Mesendoderm (in vitro differentiated cells): Measurements from ENCODE around the gene ABCG4.
"Not testable (repeated sequence)": the region's sequence is repeated elsewhere in the genome, so short reads cannot be mapped to it uniquely, and the experiment has no call there.

Source experiments
- DNase-seq: peaks from one replicate; pipeline ENCODE4 v3.0.0; 2013
- H2AK5ac ChIP-seq: 2 replicates; pipeline ENCODE4 v1.6.1; 2013; ENCODE audit warnings: low read length, inconsistent platforms
- H2BK120ac ChIP-seq: 2 replicates; pipeline ENCODE4 v1.6.1; 2013; ENCODE audit warnings: low read depth, mild to moderate bottlenecking, low read length, moderate library complexity, mixed read lengths
- H2BK15ac ChIP-seq: replicated peaks from 2 replicates; pipeline ENCODE4 v1.6.1; 2013; ENCODE audit warnings: low read depth, mild to moderate bottlenecking, moderate library complexity
- H2BK5ac ChIP-seq: 2 replicates; pipeline ENCODE4 v1.6.1; 2013; ENCODE audit warnings: low read length, inconsistent platforms
- H3K18ac ChIP-seq: 2 replicates; pipeline ENCODE4 v1.6.1; 2013; ENCODE audit warnings: mild to moderate bottlenecking, low read length, mixed read lengths
- H3K23ac ChIP-seq: one replicate; pipeline ENCODE4 v1.6.1; 2013; ENCODE audit warnings: low read length
- H3K27ac ChIP-seq: 2 replicates; pipeline ENCODE4 v1.5.1; 2013; ENCODE audit warnings: low read depth, mild to moderate bottlenecking, inconsistent platforms, low read length, moderate library complexity
- H3K27me3 ChIP-seq: 2 replicates; pipeline ENCODE4 v1.6.1; 2013; ENCODE audit warnings: low read length, control low read depth, mild to moderate bottlenecking, inconsistent platforms; ENCODE audit not compliant: insufficient read depth, poor library complexity
- H3K36me3 ChIP-seq: 2 replicates; pipeline ENCODE4 v1.6.1; 2013; ENCODE audit warnings: low read length, inconsistent platforms; ENCODE audit not compliant: control insufficient read depth, insufficient read depth
- H3K4ac ChIP-seq: one replicate; pipeline ENCODE4 v1.6.1; 2013; ENCODE audit warnings: low read depth, mild to moderate bottlenecking, low read length, moderate library complexity
- H3K4me1 ChIP-seq: 2 replicates; pipeline ENCODE4 v1.6.1; 2013; ENCODE audit warnings: low read depth, low read length, inconsistent platforms; ENCODE audit not compliant: control insufficient read depth
- H3K4me2 ChIP-seq: 2 replicates; pipeline ENCODE4 v1.6.1; 2013; ENCODE audit warnings: low read length
- H3K4me3 ChIP-seq: 2 replicates; pipeline ENCODE4 v1.5.1; 2013; ENCODE audit warnings: mild to moderate bottlenecking, low read length
- H3K56ac ChIP-seq: one replicate; pipeline ENCODE4 v1.6.1; 2013; ENCODE audit warnings: low read length
- H3K79me1 ChIP-seq: 2 replicates; pipeline ENCODE4 v1.6.1; 2013; ENCODE audit warnings: low read length, inconsistent platforms
- H3K79me2 ChIP-seq: 2 replicates; pipeline ENCODE4 v1.6.1; 2013; ENCODE audit warnings: mild to moderate bottlenecking, low read length; ENCODE audit not compliant: control insufficient read depth, insufficient read depth
- H3K9ac ChIP-seq: 2 replicates; pipeline ENCODE4 v1.6.1; 2013; ENCODE audit warnings: low read length, inconsistent platforms
- H4K5ac ChIP-seq: one replicate; pipeline ENCODE4 v1.6.1; 2013; ENCODE audit warnings: low read length
- H4K8ac ChIP-seq: one replicate; pipeline ENCODE4 v1.6.1; 2013; ENCODE audit warnings: low read depth, mild to moderate bottlenecking, control low read depth, low read length, moderate library complexity
- WGBS: extraction: QIAGEN DNeasy Blood & Tissue Kit; methylation state at CpG from one replicate; pipeline ENCODE4 v1.1.7; 2013; ENCODE audit warnings: low lambda C conversion rate, missing lambda C conversion rate; ENCODE audit not compliant: insufficient coverage; ENCODE audit errors: extremely low coverage; 5-methylcytosine and 5-hydroxymethylcytosine counted together

Gene ABCG4

DNA sequence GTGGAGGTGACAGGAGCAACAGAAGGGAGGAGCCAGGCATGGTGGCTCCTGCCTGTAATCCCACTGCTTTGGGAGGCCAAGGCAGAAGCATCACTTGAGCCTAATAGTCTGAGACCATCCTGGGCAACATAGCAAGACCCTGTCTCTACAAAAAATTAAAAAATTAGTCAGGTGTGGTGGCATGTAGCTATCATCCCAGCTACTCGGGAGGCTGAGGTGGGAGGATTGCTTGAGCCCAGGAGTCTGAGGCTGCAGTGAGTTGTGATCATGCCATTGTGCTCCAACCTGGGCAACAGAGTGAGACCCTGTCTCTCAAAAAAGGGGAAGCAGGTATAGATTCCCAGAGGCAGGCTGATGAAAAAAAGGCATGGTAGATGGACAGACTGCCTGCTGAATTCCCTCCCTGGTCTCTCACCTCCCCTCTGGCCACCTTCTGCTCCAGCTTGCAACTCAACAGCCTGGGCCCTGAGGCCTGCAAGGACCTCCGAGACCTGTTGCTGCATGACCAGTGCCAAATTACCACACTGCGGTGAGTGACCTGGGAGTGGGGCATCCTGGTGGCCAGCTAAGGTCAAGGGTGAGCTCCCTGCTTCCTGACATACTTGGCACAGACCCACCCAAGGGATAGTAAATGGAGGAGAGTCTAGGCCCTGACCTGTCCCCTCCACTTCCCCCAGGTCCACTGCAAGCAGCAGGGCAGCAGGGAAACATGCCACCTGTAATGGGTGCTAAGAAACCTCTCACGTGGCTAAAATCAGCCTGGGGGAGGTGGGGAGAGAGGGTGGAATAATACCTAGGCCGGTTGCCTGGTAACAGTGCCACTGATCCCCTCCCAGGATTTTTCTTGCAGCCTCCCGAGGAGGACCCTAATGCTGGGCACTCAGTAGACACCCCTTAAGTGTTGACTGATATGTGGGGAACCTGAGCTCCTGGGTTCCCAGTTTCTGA lies 32.2 kb downstream of the ABCG4 start:
- Histone ChIP-seq H3K4me1 (no peaks in the 10 kb centered on the region), H3K27ac (no peak overlapping the region), H3K23ac (no peak overlapping the region), H3K27me3 (no peaks in the 10 kb centered on the region), H3K56ac (no peak overlapping the region), H3K4me2 (no peak overlapping the region), H4K8ac (no peak overlapping the region), H3K18ac (no peak overlapping the region), H3K9ac (no peak overlapping the region), H3K79me1 (no peaks in the 10 kb centered on the region), H2AK5ac (no peak overlapping the region), H4K5ac (no peak overlapping the region), H3K4me3 (no peak overlapping the region), H3K79me2 (no peaks in the 10 kb centered on the region), H3K36me3 (no peaks in the 10 kb centered on the region), H2BK15ac (no peak overlapping the region), H2BK120ac (no peak overlapping the region), H2BK5ac (no peak overlapping the region), H3K4ac (no peak overlapping the region)
- DNase-seq: no peak
- WGBS: no CpG with 5 or more reads among the region's 6 CpGs

DNA sequence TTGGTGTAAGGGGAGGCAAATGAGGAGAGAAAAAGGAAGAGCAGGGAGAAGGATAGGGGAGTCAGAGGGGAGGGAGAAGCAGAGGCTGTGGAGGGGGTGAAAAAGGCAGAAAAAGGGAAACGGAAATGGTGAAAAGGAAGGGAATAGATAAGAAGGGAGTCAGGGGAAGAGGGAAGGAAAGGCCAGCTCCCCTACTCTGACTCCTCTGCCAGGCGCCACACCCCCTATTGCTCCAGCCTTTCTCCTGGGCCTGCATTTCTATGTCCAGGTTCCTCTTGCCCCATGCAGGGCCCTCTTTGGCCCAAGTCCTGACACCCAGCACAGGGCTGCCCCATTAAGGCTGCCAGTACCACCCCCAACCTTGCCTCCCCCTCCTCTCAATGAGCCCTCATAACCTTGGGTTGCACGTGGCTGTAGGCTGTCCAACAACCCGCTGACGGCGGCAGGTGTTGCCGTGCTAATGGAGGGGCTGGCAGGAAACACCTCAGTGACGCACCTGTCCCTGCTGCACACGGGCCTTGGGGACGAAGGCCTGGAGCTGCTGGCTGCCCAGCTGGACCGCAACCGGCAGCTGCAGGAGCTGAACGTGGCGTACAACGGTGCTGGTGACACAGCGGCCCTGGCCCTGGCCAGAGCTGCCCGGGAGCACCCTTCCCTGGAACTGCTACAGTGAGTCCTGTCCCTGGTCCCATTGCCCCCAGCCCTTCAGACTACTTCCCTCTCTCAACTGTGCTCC lies 33.0 kb downstream of the ABCG4 start:
- no peak overlapping the region for H4K5ac ChIP-seq
- no peaks in the 10 kb centered on the region for H3K27me3 ChIP-seq
- no peaks in the 10 kb centered on the region for H3K79me2 ChIP-seq
- H3K4ac ChIP-seq: no peak overlapping the region
- H3K23ac ChIP-seq: no peak overlapping the region
- no peak overlapping the region for H2AK5ac ChIP-seq
- no peaks in the 10 kb centered on the region for H3K4me1 ChIP-seq
- no peak overlapping the region for H3K56ac ChIP-seq
- no CpG with 5 or more reads among the region's 17 CpGs for WGBS
- no peak overlapping the region for H2BK120ac ChIP-seq
- H3K18ac ChIP-seq: no peak overlapping the region
- no peak overlapping the region for H3K4me3 ChIP-seq
- DNase-seq: no peak
- H3K9ac ChIP-seq: no peak overlapping the region
- H3K36me3 ChIP-seq: no peaks in the 10 kb centered on the region
- no peak overlapping the region for H4K8ac ChIP-seq
- no peak overlapping the region for H2BK15ac ChIP-seq
- H2BK5ac ChIP-seq: no peak overlapping the region
- no peak overlapping the region for H3K4me2 ChIP-seq
- no peaks in the 10 kb centered on the region for H3K79me1 ChIP-seq
- no peak overlapping the region for H3K27ac ChIP-seq

DNA sequence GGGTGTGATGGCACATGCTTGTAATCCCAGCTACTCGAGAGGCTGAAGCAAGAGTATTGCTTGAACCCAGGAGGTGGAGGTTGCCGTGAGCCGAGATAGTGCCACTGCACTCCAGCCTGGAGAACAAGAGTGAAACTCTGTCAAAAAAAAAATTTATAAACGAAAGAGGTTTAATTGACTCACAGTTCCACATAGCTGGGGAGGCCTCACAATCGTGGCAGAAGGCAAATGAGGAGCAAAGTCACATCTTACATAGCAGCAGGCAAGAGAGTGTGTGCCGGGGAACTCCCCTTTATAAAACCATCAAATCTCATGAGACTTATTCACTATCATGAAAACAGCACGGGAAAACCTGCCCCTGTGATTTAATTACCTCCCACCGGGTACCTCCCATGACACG lies 35.5 kb downstream of the ABCG4 start:
- not testable (repeated sequence) for H2BK5ac ChIP-seq, H4K8ac ChIP-seq, H3K4ac ChIP-seq, H3K36me3 ChIP-seq, H3K56ac ChIP-seq, H2BK120ac ChIP-seq, H3K79me2 ChIP-seq, H3K79me1 ChIP-seq, H3K27ac ChIP-seq, H3K23ac ChIP-seq, H3K4me2 ChIP-seq, H3K9ac ChIP-seq, H3K18ac ChIP-seq, H3K4me1 ChIP-seq, H2AK5ac ChIP-seq, H3K27me3 ChIP-seq, H4K5ac ChIP-seq, DNase-seq, H3K4me3 ChIP-seq, H2BK15ac ChIP-seq
- WGBS: no CpG with 5 or more reads among the region's 9 CpGs

DNA sequence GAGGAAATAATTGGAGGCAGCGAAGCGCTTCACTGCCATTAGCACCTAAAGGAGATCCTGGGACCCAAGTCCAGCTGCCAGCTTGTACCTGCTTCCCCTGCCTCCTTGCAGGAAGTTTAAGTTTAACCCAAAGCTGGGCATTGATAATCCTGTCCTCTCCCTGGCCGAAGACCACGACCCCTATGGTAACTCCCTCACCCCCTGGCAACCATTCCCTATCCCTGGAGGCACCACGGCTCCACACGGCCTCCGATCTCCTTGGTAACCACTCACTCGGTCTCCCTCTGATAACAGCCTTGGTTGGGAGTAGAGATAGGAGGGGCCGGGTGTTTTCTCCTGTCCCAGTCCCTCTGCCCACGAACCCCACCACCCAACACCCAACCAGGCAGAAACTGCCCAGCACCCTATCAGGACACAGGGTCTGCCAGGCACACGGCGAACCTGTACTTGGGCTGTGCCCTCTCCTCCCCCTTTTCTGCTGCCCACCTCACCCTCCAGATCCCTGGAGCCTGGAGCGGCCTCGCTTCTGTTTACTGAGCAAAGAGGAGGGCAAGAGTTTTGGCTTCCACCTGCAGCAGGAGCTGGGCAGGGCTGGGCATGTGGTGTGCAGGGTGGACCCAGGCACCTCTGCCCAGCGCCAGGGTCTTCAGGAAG lies 37.3 kb downstream of the ABCG4 start:
- Histone ChIP-seq H3K4me2 (no peak overlapping the region), H2BK5ac (no peak overlapping the region), H2BK120ac (no peak overlapping the region), H3K4ac (no peak overlapping the region), H3K4me3 (no peak overlapping the region), H4K8ac (no peak overlapping the region), H2AK5ac (no peak overlapping the region), H3K9ac (no peak overlapping the region), H3K23ac (no peak overlapping the region), H4K5ac (no peak overlapping the region), H3K79me1 (no peaks in the 10 kb centered on the region), H3K56ac (no peak overlapping the region), H2BK15ac (no peak overlapping the region), H3K18ac (no peak overlapping the region), H3K79me2 (no peaks in the 10 kb centered on the region), H3K27me3 (no peaks in the 10 kb centered on the region), H3K27ac (no peak overlapping the region), H3K4me1 (no peaks in the 10 kb centered on the region), H3K36me3 (no peaks in the 10 kb centered on the region)
- WGBS: no CpG with 5 or more reads among the region's 15 CpGs
- DNase-seq: no peak

DNA sequence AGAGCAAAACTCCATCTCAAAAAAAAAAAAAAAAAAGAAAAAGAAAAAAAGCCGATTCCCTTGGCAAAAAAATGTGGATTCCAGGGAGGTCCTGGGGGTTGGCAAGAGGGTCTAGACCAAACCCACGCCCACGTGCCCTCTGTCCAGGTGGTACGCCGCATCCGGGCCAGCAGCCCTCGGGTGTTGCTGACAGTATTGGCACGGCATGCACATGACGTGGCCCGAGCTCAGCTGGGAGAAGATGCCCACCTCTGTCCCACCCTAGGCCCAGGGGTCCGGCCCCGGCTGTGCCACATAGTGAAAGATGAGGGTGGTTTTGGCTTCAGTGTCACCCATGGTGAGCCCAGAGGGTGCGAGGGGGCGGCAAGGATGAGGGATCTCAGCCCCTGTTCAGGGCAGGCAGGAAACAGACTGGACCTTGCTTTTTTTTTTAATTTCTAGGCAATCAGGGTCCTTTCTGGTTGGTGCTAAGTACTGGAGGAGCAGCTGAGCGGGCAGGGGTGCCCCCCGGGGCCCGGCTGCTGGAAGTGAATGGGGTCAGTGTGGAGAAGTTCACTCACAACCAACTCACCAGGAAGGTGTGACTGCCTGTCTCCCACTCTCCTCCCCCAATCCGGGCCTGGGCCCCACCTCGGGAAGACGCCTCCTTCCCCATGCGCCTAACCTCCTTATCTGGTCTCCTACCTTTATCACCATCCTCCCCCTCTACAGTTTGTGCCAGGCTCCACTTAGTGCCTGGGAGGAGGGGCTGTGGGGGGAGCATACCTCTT lies 38.5 kb downstream of the ABCG4 start:
- Histone ChIP-seq H3K36me3 (no peaks in the 10 kb centered on the region), H3K79me2 (no peaks in the 10 kb centered on the region), H3K56ac (no peak overlapping the region), H3K4ac (no peak overlapping the region), H3K18ac (no peak overlapping the region), H3K23ac (no peak overlapping the region), H3K4me1 (no peaks in the 10 kb centered on the region), H3K27me3 (no peaks in the 10 kb centered on the region), H4K8ac (no peak overlapping the region), H4K5ac (no peak overlapping the region), H3K79me1 (no peaks in the 10 kb centered on the region), H2BK5ac (no peak overlapping the region), H3K27ac (no peak overlapping the region), H2AK5ac (no peak overlapping the region), H3K4me2 (no peak overlapping the region), H3K4me3 (no peak overlapping the region), H3K9ac (no peak overlapping the region), H2BK15ac (no peak overlapping the region), H2BK120ac (no peak overlapping the region)
- no peak for DNase-seq
- whole genome bisulfite sequencing: no CpG with 5 or more reads among the region's 21 CpGs
